GOT3 (cell line): ENCODE data around the gene FDXR.

Source experiments
- DNase-seq: peaks from one replicate; lab custom pipeline; 2025; ENCODE audit warnings: mixed read lengths; lab: John Stamatoyannopoulos, UW

FDXR gene

GRCh38 chr17:74898376-74898946 is 25.7 kb upstream of the FDXR start:
- DNase-seq: no peak

GRCh38 chr17:74893936-74894671 is 21.3 kb upstream of the FDXR start:
- no peak for DNase-seq

GRCh38 chr17:74892974-74893911 is 20.4 kb upstream of the FDXR start, which contains the start of gene FADS6:
TSS of gene FADS6 (minus strand) at chr17:74893633. CDS start at chr17:74893595, 38 bp downstream.
- DNase-seq: no peak

GRCh38 chr17:74892013-74892841 is 19.4 kb upstream of the FDXR start:
- no peak for DNase-seq

GRCh38 chr17:74890554-74890953 is 17.8 kb upstream of the FDXR start:
- no peak for DNase-seq

GRCh38 chr17:74888469-74888868 is 15.7 kb upstream of the FDXR start:
- no peak for DNase-seq

GRCh38 chr17:74883241-74883745 is 10.5 kb upstream of the FDXR start:
- DNase-seq: no peak

GRCh38 chr17:74882517-74883240 is 9.9 kb upstream of the FDXR start:
- DNase-seq: no peak

GRCh38 chr17:74881073-74881472 is 8.3 kb upstream of the FDXR start:
- no peak for DNase-seq

- DNase-seq: no peak
Observed at GRCh38 chr17:74879308-74879707, 6.5 kb upstream of the FDXR start.

GRCh38 chr17:74878658-74879057 is 5.9 kb upstream of the FDXR start:
- DNase-seq: no peak

GRCh38 chr17:74877592-74878548 is 5.1 kb upstream of the FDXR start:
- no peak for DNase-seq

GRCh38 chr17:74875977-74876593 is 3.3 kb upstream of the FDXR start:
- DNase-seq: no peak

GRCh38 chr17:74875155-74875976 is 2.6 kb upstream of the FDXR start:
- DNase-seq: no peak

GRCh38 chr17:74874615-74875037 is 1.8 kb upstream of the FDXR start:
- DNase-seq: no peak

- DNase-seq: no peak
Observed at GRCh38 chr17:74873874-74874614, 1.2 kb upstream of the FDXR start.

- DNase-seq: peak; percentile 94
Observed at GRCh38 chr17:74873037-74873873, 461 bp upstream of the FDXR start.
